Stimulated activated CD4-positive, alpha-beta T cell treated with anti-CD3 and anti-CD28 coated beads, Interleukin-4, amount 100 ng/mL, for 1 hour (primary cell): Measurements from ENCODE around the gene NOA1.

ENCODE experiments used
- DNase-seq: peaks from one replicate; pipeline ENCODE4 v3.0.0-alpha.2; 2020

Gene NOA1

DNA sequence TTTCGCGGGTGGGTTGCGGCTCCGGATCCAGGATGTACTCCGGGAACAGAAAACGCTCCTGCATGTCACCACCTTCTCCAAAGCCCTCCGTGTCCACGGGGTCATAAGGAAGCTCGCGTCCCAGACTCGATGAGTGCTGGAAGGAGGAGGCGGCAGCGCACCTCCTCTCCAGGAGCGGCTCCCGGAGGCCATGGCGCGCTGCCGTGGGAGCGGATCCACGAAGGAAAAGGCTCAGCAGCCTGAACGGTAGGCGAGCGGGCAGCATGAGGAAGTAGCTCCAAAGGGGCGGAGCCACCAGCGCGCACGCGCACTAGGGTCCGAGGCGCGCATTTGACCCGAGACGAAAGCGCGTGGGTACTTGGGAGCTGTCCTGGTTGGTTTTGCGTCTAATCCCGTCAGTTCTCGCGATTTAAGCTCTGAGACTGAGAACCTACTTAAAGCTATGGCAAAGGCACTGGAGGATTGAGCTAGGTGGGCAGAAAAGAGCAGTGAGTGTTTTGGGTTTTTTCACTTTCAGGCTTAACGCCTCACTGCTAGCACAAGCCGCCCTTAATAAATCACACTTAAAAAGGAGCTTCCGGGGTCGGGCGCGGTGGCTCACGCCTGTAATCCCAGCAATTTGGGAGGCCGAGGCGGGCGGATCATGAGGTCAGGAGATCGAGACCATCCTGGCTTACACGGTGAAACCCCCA is at the start of gene NOA1:
TSS of gene NOA1 (minus strand) at position 286 of the 692 bp plus-strand sequence. CDS start at position 265, 21 bp downstream.
- peak; percentile 95 for DNase-seq

DNA sequence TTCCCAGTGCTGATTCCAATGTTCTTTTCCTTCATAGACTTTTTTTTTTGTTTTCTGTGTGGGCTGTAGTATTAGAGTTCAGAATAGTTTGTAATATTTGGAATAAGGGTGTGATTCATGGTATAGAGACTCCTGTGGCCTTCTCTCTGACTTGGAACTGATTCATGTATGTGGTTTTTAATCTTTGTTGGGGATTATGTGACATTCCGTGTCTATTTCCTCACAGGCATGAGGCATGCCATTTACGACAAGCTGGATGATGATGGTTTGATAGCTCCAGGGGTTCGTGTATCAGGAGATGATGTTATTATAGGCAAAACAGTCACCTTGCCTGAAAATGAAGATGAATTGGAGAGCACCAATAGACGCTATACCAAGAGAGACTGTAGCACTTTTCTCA is 45.7 kb upstream of the NOA1 start:
- no peak for DNase-seq

DNA sequence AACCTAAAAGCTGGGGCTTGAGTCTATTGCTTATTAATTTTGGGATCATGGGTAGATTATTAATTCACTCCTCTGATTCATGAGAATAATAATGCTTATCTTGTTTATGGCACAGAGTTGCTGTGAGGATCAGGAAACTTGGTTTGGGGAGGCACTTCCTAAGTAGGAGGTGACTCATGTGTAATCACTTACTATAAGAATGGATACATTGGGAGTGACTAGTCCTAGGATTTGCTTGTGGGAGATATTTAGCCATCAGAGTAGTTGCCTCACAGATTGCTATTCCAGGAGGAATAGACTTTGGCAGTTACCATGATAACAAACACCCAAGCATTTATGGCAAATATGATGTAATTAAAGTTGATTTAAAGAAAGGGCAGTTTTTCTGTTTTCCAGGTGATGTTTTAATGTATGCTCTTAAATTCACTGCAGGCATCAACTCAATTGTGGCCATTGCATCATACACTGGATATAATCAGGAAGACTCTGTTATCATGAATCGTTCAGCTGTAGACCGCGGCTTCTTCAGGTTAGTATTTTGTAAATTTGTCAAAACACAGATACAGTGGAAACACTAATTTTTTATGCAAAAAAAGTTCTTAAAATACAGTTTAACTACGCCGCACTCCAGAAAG is 43.2 kb upstream of the NOA1 start:
- no peak for DNase-seq

GRCh38 chr4:57018980-57019379 is 41.6 kb upstream of the NOA1 start:
- no peak for DNase-seq

GRCh38 chr4:57013543-57014120 is 36.2 kb upstream of the NOA1 start:
- no peak for DNase-seq

- DNase-seq, result no peak
These were observed 22.3 kb upstream of the NOA1 start for GRCh38 chr4:56999751-57000150.

DNA sequence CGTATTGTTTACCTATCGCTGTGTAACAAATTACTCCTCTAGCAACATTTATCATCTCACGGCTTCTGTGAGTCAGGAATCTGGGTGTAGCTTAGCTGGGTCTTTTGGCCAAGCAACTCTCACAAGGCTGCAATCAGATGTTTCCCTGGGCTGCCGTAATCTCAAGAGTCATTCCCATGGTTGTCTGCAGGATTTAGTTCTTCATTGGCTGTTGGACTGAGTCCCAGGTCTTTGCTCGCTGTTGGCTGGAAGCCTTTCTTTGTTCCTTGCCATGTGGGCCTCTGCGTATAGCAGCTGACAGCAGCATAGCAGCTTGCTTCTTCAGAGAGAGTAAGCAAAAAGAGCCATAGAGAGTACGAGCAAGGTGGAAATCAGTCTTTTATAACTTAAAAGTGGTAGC is 18.1 kb upstream of the NOA1 start:
- DNase-seq, result no peak

DNA sequence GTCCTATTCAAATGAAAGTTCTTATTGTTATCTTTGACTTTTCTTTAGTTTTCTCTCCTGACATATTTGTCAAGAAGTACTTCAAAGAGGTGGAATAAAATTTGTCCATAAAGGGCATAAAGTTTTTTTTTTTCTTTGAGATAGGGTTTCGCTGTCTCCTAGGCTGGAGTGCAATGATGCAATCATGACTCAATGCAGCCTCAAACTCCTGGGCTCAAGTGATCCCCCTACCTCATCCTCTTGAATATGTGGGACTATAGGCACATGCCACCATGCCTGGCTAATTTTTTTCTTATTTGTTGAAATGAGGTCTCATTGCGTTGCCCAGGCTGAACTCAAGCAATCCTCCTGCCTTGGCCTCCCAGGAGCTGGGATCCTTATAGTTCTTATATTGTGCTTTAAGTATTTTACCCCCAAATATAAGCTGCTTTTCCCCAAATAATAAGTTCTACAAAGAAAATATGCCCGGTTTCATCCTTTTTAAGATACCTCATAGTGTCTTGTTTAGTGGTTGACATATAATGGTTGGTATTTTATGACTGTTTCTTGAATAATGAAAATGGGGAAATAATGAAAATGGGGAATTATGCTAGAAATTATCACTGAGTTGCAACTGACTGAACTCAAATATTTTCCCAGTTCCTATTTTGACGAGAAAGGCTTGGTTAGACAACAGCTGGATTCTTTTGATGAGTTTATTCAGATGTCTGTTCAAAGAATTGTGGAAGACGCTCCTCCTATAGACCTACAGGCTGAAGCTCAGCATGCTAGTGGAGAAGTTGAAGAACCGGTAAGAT is 12.9 kb upstream of the NOA1 start:
- no peak for DNase-seq

- no peak for DNase-seq
These were observed 9.5 kb upstream of the NOA1 start for GRCh38 chr4:56986952-56987351.

DNA sequence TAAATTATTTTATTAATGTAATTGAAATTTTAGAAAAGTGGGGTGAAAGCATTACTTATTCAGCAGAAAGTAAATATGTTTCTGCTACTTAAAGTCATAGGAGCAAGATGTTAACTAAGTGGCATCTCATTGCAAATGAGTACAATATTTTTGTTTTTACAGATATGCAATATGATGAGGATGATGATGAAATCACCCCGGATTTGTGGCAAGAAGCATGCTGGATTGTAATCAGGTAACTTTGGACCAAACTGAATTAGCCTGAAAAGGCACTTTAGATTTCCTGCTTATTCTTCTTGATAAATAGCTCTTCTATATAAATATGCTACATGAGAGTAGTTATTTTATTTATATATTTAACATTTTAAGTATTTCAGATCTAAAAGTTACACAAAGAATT is 8.8 kb upstream of the NOA1 start:
- no peak for DNase-seq

- no peak for DNase-seq
These were observed 4.4 kb upstream of the NOA1 start for GRCh38 chr4:56981795-56982201.

- peak; percentile 40 for DNase-seq
These were observed 2.1 kb upstream of the NOA1 start for GRCh38 chr4:56979421-56980072.

GRCh38 chr4:56978750-56979303 is 1.4 kb upstream of the NOA1 start, which contains the start of gene POLR2B:
POLR2B (plus strand) TSS chr4:56978896; CDS start chr4:56978986, 90 bp downstream.
- DNase-seq, result peak; percentile 82

DNA sequence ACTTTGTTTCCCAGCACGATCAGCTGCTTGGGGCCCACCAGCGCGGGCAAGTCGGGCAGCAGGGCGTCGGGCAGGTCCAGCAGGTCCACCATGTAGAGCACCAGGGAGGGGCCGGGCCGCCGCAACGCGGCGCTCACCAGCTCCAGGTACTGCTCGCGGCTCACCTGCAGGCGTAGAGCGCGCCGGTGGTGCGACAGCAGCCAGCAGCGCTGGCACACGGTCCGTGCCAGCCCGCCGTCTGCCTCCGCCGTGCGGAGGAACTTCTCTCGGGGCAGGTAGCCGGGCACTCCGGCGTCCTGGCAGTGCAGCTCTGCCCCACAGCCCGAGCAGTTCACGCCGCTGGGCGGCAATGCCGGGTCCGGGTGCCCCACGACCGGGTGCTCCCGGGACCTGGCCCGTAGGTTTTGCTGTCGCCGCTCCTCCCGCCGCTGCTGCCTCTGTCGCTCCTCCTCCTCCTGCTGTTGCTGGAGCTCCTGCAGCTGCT is 527 bp downstream of the NOA1 start:
- peak; percentile 59 for DNase-seq

DNA sequence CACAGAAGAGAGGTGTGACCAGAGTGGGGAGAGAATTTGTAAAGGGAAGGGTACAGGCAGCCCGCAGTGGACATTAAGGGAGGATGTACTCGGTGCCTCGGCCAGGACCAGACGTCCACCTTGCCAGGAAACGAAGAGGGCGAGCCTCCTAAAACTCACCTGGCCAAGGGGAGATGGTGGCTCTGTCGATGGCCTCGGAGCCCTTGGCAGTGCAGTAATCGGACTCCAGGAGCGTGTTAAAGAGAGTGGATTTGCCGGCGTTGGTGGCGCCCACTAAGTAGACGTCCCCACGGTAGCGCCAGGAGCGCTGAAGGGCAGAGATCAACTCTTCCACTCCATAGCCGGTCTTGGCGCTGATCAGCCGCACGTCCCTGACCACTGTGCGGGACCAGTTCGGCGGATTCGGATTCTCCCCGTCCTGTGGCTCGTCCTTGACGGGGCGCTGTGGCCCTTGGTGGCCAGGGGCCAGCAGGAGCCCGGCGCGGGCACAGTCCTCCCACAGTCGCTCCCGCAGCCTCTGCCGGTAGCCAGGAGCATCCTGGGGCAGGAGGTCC is 1.0 kb downstream of the NOA1 start:
- DNase-seq, result no peak

GRCh38 chr4:56973336-56973735 is 4.1 kb downstream of the NOA1 start:
- no peak for DNase-seq

DNA sequence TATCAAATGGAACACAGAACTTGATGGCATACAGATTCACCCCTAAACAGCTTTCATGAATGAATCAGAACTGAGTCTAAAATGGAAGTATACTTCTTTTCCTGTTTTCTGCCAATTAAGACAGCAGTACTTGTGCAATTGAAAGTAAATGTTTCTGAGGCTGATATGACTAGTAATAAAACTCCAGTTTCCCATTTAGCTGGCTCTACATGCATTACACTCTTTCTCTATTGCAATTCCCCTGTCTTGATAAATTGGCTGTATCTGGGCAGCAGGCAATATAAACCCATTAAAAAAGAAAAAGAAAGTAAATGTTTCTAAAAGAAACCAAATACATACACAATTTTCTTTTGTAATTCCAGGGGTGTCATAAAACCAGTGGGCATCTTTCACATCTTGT is 4.6 kb downstream of the NOA1 start:
- DNase-seq, result no peak

DNA sequence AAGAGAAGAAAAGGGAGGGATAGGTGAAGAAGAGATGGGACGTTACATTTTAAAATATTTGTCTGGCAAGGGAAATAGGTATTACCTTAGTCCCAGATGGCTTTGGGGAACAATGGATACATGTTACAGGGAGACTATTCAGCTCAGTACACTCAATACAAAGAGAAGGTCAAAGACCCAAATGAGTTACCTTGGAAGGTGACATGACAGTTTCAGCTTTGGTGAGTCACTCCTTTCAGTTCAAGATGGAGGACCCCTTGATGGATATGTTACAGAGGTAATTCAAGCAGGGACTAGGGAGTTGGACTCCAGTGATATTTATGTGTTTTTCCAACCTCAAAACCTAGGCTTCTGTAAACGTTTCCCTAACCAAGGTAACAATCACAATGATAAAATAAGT is 5.0 kb downstream of the NOA1 start:
- DNase-seq, result no peak

GRCh38 chr4:56971383-56971782 is 6.0 kb downstream of the NOA1 start:
- no peak for DNase-seq

DNA sequence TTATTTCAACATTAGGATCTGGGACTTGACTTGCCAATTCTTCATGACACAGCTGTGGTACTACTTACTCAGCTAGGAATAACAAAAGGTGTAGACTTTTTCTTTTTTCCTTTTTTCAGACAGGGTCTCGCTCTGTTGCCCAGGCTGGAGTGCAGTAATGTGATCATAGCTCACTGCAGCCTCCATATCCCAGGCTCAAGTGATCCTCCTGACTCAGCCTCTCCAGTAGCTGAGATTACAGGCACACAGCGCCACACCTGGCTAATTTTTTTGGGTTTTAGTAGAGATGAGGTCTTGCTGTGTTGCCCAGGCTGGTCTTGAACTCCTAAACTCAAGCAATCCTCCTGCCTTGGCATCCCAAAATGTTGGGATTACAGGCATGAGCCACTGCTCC is 16.3 kb downstream of the NOA1 start:
- DNase-seq, result no peak

- no peak for DNase-seq
These were observed 18.3 kb downstream of the NOA1 start for GRCh38 chr4:56959100-56959499.

GRCh38 chr4:56958111-56958517 is 19.3 kb downstream of the NOA1 start:
- no peak for DNase-seq
